ENCODE measurements around the gene SCFD2. TPM values are rescaled to one million over a fixed set of nuclear protein-coding genes. Genes with fewer than 3 reads are reported as not detected.

Gene SCFD2
- total RNA-seq, 2 donors from 2014 or later, result 20.3 to 27.4 TPM

GRCh38 chr4:52939325-52939724 lies 426.5 kb downstream of the SCFD2 start:
- DNase-seq (ENCODE audit: low spot score) (no peak), ATAC-seq (ENCODE audit: insufficient number of reproducible peaks, low FRiP score, low read depth) (no peak)
- no peaks in the 10 kb centered on the region for H3K9me3 ChIP-seq
- no peak overlapping the region for H3K4me3 ChIP-seq
- H3K36me3 ChIP-seq, result no peaks in the 10 kb centered on the region
- no peak overlapping the region for H3K27ac ChIP-seq
- no peak for TF ChIP-seq CTCF (IDR thresholded peaks at IDR 0.05)
- no peaks in the 10 kb centered on the region for H3K4me1 ChIP-seq (ENCODE audit: control insufficient read depth in 1 of 2, low read depth in 2 of 2)
- H3K27me3 ChIP-seq (replicated peaks; ENCODE audit: insufficient read depth), result no peaks in the 10 kb centered on the region

- TF ChIP-seq CTCF (IDR thresholded peaks at IDR 0.05), result no peak
- no peaks in the 10 kb centered on the region for H3K27me3 ChIP-seq (replicated peaks; ENCODE audit: insufficient read depth)
- ATAC-seq (ENCODE audit: insufficient number of reproducible peaks, low FRiP score, low read depth) (no peak), DNase-seq (ENCODE audit: low spot score) (no peak)
- H3K4me3 ChIP-seq, result no peak overlapping the region
- no peaks in the 10 kb centered on the region for H3K4me1 ChIP-seq (ENCODE audit: control insufficient read depth in 1 of 2, low read depth in 2 of 2)
- H3K27ac ChIP-seq, result no peak overlapping the region
- H3K36me3 ChIP-seq, result no peaks in the 10 kb centered on the region
- no peaks in the 10 kb centered on the region for H3K9me3 ChIP-seq
These were observed 428.0 kb downstream of the SCFD2 start for GRCh38 chr4:52937829-52938228.

- H3K4me3 ChIP-seq, result no peak overlapping the region
- TF ChIP-seq CTCF (IDR thresholded peaks at IDR 0.05), result no peak
- no peaks in the 10 kb centered on the region for H3K4me1 ChIP-seq (ENCODE audit: control insufficient read depth in 1 of 2, low read depth in 2 of 2)
- ATAC-seq (ENCODE audit: insufficient number of reproducible peaks, low FRiP score, low read depth), result no peak
- H3K27ac ChIP-seq, result no peak overlapping the region
- no peak for DNase-seq (ENCODE audit: low spot score)
- no peaks in the 10 kb centered on the region for H3K27me3 ChIP-seq (replicated peaks; ENCODE audit: insufficient read depth)
- H3K9me3 ChIP-seq, result no peaks in the 10 kb centered on the region
- H3K36me3 ChIP-seq, result no peaks in the 10 kb centered on the region
These were observed 429.1 kb downstream of the SCFD2 start for GRCh38 chr4:52936729-52937128.

GRCh38 chr4:52935317-52935716 lies 430.5 kb downstream of the SCFD2 start:
- H3K27ac ChIP-seq, result no peak overlapping the region
- H3K9me3 ChIP-seq, result no peaks in the 10 kb centered on the region
- H3K27me3 ChIP-seq (replicated peaks; ENCODE audit: insufficient read depth), result no peaks in the 10 kb centered on the region
- ATAC-seq (ENCODE audit: insufficient number of reproducible peaks, low FRiP score, low read depth), result no peak
- no peak for TF ChIP-seq CTCF (IDR thresholded peaks at IDR 0.05)
- H3K36me3 ChIP-seq, result no peaks in the 10 kb centered on the region
- H3K4me3 ChIP-seq, result no peak overlapping the region
- no peak for DNase-seq (ENCODE audit: low spot score)
- H3K4me1 ChIP-seq (ENCODE audit: control insufficient read depth in 1 of 2, low read depth in 2 of 2), result no peaks in the 10 kb centered on the region

GRCh38 chr4:52933738-52934137 lies 432.1 kb downstream of the SCFD2 start:
- Histone ChIP-seq H3K4me3 (no peak overlapping the region), H3K9me3 (no peaks in the 10 kb centered on the region), H3K4me1 (ENCODE audit: control insufficient read depth in 1 of 2, low read depth in 2 of 2) (no peaks in the 10 kb centered on the region), H3K27ac (no peak overlapping the region), H3K27me3 (replicated peaks; ENCODE audit: insufficient read depth) (no peaks in the 10 kb centered on the region), H3K36me3 (no peaks in the 10 kb centered on the region)
- no peak for TF ChIP-seq CTCF (IDR thresholded peaks at IDR 0.05)
- ATAC-seq (ENCODE audit: insufficient number of reproducible peaks, low FRiP score, low read depth), result no peak
- DNase-seq (ENCODE audit: low spot score), result no peak
